KMS-11 (cell line): ENCODE measurements around the gene SCGB3A2.

Experiments used
- H2AFZ ChIP-seq: fragments of 200-600 bp; sonication (generic); 2 replicates; pipeline ENCODE4 v1.6.1; 2016; ENCODE audit warnings: antibody characterized with exemption, mixed run types, low read depth
- H3K27ac ChIP-seq: fragments of 200-600 bp; sonication (generic); 2 replicates; pipeline ENCODE4 v1.6.1; 2016; ENCODE audit warnings: mild to moderate bottlenecking, mixed run types
- H3K27me3 ChIP-seq: fragments of 200-600 bp; sonication (generic); 2 replicates; pipeline ENCODE4 v1.6.1; 2017; ENCODE audit warnings: mild to moderate bottlenecking, low read depth, mixed run types, moderate library complexity; ENCODE audit not compliant: insufficient read depth
- H3K36me3 ChIP-seq: fragments of 200-600 bp; sonication (generic); 2 replicates; pipeline ENCODE4 v1.6.1; 2017; ENCODE audit warnings: mild to moderate bottlenecking, mixed run types; ENCODE audit not compliant: insufficient read depth
- H3K4me1 ChIP-seq: fragments of 200-600 bp; sonication (generic); 2 replicates; pipeline ENCODE4 v1.6.1; 2016; ENCODE audit warnings: mild to moderate bottlenecking, low read depth, mixed run types; ENCODE audit not compliant: poor library complexity, severe bottlenecking
- H3K4me2 ChIP-seq: fragments of 200-600 bp; sonication (generic); 2 replicates; pipeline ENCODE4 v1.7.0; 2016; ENCODE audit warnings: mild to moderate bottlenecking, mixed run types
- H3K4me3 ChIP-seq: fragments of 200-600 bp; sonication (generic); IDR thresholded peaks from 2 replicates; pipeline ENCODE4 v1.6.1; 2017; ENCODE audit warnings: low read depth, low read length, mixed read lengths; ENCODE audit not compliant: insufficient read depth
- H3K79me2 ChIP-seq: fragments of 200-600 bp; sonication (generic); 2 replicates; pipeline ENCODE4 v1.6.1; 2016; ENCODE audit warnings: low read depth, mixed run types; ENCODE audit not compliant: insufficient read depth
- H3K9ac ChIP-seq: fragments of 200-600 bp; sonication (generic); 2 replicates; pipeline ENCODE4 v1.6.1; 2016; ENCODE audit warnings: mild to moderate bottlenecking, mixed run types
- H4K20me1 ChIP-seq: fragments of 200-600 bp; sonication (generic); 2 replicates; pipeline ENCODE4 v1.6.1; 2016; ENCODE audit warnings: mild to moderate bottlenecking, mixed run types; ENCODE audit not compliant: insufficient read depth
- CTCF ChIP-seq: fragments of 200-600 bp; sonication (generic); conservative IDR thresholded peaks from 2 replicates; pipeline ENCODE4 v1.6.1; 2017; ENCODE audit warnings: low read depth, mild to moderate bottlenecking, antibody characterized with exemption, low read length, moderate library complexity, mixed read lengths

SCGB3A2 gene

GRCh38 chr5:147849226-147849625 lies 29.3 kb upstream of the SCGB3A2 start:
- H4K20me1 ChIP-seq: no peaks in the 10 kb centered on the region
- H3K79me2 ChIP-seq: no peaks in the 10 kb centered on the region
- H3K4me1 ChIP-seq: no peaks in the 10 kb centered on the region
- no peak overlapping the region for H3K4me3 ChIP-seq
- no peak overlapping the region for H3K27ac ChIP-seq
- H2AFZ ChIP-seq: no peak overlapping the region
- H3K27me3 ChIP-seq: no peaks in the 10 kb centered on the region
- no peak overlapping the region for H3K9ac ChIP-seq
- no peak for TF ChIP-seq CTCF
- H3K36me3 ChIP-seq: no peaks in the 10 kb centered on the region
- no peak overlapping the region for H3K4me2 ChIP-seq

DNA sequence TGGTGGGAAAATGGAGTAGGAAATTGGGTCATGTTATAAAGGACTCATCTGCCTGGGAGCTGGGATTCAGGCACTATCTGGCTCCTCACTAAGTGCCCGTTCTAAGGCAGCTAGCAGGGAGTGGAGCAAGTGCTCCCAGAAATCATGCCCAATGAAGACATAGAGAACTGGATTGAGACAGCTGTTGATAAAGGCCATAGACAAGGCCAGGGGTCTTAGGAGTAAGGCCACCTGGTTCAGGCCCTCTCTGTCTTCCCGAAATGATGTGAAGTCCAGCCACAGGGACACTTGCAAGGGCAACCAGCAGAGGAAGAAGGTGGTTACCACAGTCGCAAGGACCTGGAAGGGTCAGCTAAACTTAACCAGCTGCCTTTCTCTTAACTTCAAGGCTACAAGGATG lies 26.9 kb upstream of the SCGB3A2 start:
- no peaks in the 10 kb centered on the region for H3K4me1 ChIP-seq
- H3K27me3 ChIP-seq: no peaks in the 10 kb centered on the region
- H3K27ac ChIP-seq: no peak overlapping the region
- H3K4me2 ChIP-seq: no peak overlapping the region
- H4K20me1 ChIP-seq: no peaks in the 10 kb centered on the region
- H3K9ac ChIP-seq: no peak overlapping the region
- no peaks in the 10 kb centered on the region for H3K79me2 ChIP-seq
- H3K4me3 ChIP-seq: no peak overlapping the region
- TF ChIP-seq CTCF: no peak
- H2AFZ ChIP-seq: no peak overlapping the region
- H3K36me3 ChIP-seq: no peaks in the 10 kb centered on the region

DNA sequence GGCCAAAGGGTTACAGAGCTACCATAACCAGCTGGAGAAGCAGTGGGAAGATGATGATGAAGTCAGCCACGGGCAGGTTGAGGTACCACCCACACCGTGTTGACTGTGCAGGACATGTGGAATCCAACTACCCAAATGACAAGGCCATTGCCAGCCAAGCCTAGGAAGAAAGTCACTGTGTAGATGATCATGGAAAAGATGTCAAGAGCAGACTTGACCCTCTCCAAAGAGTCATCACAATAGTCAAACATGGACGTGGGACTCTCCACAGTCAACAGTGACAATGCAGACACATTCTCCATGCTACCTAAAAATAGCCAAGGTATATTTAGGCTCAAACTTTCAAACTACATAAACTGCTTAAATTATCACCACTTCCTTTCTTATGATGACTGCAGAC lies 26.1 kb upstream of the SCGB3A2 start:
- no peak overlapping the region for H3K9ac ChIP-seq
- no peak for TF ChIP-seq CTCF
- no peak overlapping the region for H3K27ac ChIP-seq
- no peak overlapping the region for H3K4me3 ChIP-seq
- no peaks in the 10 kb centered on the region for H3K36me3 ChIP-seq
- H3K79me2 ChIP-seq: no peaks in the 10 kb centered on the region
- H3K27me3 ChIP-seq: no peaks in the 10 kb centered on the region
- no peak overlapping the region for H2AFZ ChIP-seq
- H4K20me1 ChIP-seq: no peaks in the 10 kb centered on the region
- no peak overlapping the region for H3K4me2 ChIP-seq
- no peaks in the 10 kb centered on the region for H3K4me1 ChIP-seq

DNA sequence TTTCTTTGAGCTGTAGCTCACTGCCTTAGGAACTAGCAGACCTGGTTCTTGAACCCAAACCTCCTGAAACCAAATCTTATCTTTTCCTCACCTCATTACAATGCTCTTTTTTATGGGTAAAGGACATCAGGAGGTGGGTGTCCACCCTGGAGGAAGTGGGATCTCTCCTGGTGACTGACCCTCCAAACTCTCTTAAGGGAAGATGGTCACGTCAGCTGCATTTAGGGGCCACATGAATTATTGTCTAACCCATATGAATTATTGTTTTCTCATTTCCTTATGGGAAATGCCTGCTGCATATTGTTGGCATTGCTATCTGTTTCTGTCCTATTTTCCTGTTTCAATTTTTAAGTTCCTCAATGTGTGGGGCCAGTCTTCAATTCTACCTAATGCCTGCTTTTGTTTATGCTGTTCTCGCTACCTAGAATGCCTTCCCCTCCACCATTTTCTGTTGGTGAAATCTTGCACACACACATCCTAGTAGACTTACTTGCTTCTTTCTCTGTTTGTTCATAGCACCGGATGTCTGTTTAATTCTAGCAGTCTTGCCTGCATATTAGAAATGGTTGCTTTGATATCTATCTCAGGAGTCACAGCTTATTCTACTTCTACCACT lies 25.0 kb upstream of the SCGB3A2 start:
- no peak overlapping the region for H3K4me3 ChIP-seq
- no peaks in the 10 kb centered on the region for H3K79me2 ChIP-seq
- TF ChIP-seq CTCF: no peak
- H3K4me2 ChIP-seq: no peak overlapping the region
- no peaks in the 10 kb centered on the region for H3K27me3 ChIP-seq
- no peaks in the 10 kb centered on the region for H4K20me1 ChIP-seq
- H3K27ac ChIP-seq: no peak overlapping the region
- no peaks in the 10 kb centered on the region for H3K36me3 ChIP-seq
- H3K9ac ChIP-seq: no peak overlapping the region
- H2AFZ ChIP-seq: no peak overlapping the region
- peaks cover 4% of the 10 kb centered on the region for H3K4me1 ChIP-seq

DNA sequence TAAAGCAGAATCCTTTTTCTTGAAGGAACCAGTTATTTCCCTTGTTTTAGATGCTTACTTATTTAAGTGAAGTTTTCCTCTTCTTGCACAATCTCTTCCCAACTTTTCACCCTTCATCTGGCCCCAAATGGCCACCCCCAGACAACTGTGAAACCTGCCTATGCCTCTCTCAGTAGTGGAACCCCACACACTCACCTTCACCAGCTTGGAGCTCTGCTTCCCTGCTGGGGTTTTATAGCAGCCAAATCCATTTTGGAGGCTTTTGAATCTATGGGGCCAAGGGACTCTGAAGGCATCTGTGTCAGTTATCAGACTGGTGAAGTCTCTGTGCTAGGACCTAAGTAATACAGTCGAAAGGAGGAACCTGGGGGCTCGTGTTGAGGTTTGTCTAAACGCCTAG lies 24.2 kb upstream of the SCGB3A2 start:
- no peaks in the 10 kb centered on the region for H3K27me3 ChIP-seq
- H3K79me2 ChIP-seq: no peaks in the 10 kb centered on the region
- no peaks in the 10 kb centered on the region for H4K20me1 ChIP-seq
- H3K4me1 ChIP-seq: peaks cover 4% of the 10 kb centered on the region
- no peak overlapping the region for H2AFZ ChIP-seq
- no peaks in the 10 kb centered on the region for H3K36me3 ChIP-seq
- no peak overlapping the region for H3K9ac ChIP-seq
- H3K27ac ChIP-seq: no peak overlapping the region
- no peak overlapping the region for H3K4me2 ChIP-seq
- H3K4me3 ChIP-seq: no peak overlapping the region
- no peak for TF ChIP-seq CTCF
